Activated T-cell treated with anti-CD3 and anti-CD28 coated beads, Interleukin-2, amount 50 U/mL, for 1 hour (primary cell): ENCODE results near the gene CENPL.
"Not testable (repeated sequence)": the region's sequence is repeated elsewhere in the genome, so short reads cannot be mapped to it uniquely, and the experiment has no call there.

Source experiments
- DNase-seq: peaks from one replicate; pipeline ENCODE4 v3.0.0-alpha.2; 2020

CENPL gene

GRCh38 chr1:173824315-173825081, at the start of gene CENPL, which contains the start of gene DARS2:
Gene CENPL, minus strand, starts transcription at chr1:173824883. Its CDS starts 13,584 bp downstream, at chr1:173811299.
Gene DARS2, plus strand, starts transcription at chr1:173824673. Its CDS starts 557 bp downstream, at chr1:173825230.
- peak; percentile 87 for DNase-seq

- DNase-seq: no peak
These were observed 46.8 kb upstream of the CENPL start for GRCh38 chr1:173871500-173871899.

GRCh38 chr1:173871091-173871490, 46.4 kb upstream of the CENPL start:
- no peak for DNase-seq

- DNase-seq: no peak
These were observed 45.8 kb upstream of the CENPL start for GRCh38 chr1:173870252-173871075.

GRCh38 chr1:173869021-173869359, 44.3 kb upstream of the CENPL start:
- DNase-seq: no peak

GRCh38 chr1:173868266-173869020, 43.8 kb upstream of the CENPL start, which contains the start of gene ZBTB37:
Gene ZBTB37, plus strand, starts transcription at chr1:173868380. Its CDS starts 1,846 bp downstream, at chr1:173870226.
- peak; percentile 89 for DNase-seq

GRCh38 chr1:173867753-173868265, 43.1 kb upstream of the CENPL start, which contains the start of gene GAS5:
Gene GAS5, minus strand, starts transcription at chr1:173867989.
- DNase-seq: peak; percentile 97

GRCh38 chr1:173867141-173867752, 42.6 kb upstream of the CENPL start:
- DNase-seq: no peak

GRCh38 chr1:173866413-173867115, 41.9 kb upstream of the CENPL start:
- DNase-seq: no peak

GRCh38 chr1:173865468-173866164, 40.9 kb upstream of the CENPL start:
- DNase-seq: no peak

- no peak for DNase-seq
These were observed 39.6 kb upstream of the CENPL start for GRCh38 chr1:173864179-173864867.

- no peak for DNase-seq
These were observed 38.8 kb upstream of the CENPL start for GRCh38 chr1:173863224-173864161.

- DNase-seq: no peak
These were observed 38.1 kb upstream of the CENPL start for GRCh38 chr1:173862769-173863223.

- not testable (repeated sequence) for DNase-seq
These were observed 37.6 kb upstream of the CENPL start for GRCh38 chr1:173862146-173862768.

- no peak for DNase-seq
These were observed 37.1 kb upstream of the CENPL start for GRCh38 chr1:173861731-173862145.

GRCh38 chr1:173860065-173860464, 35.4 kb upstream of the CENPL start:
- DNase-seq: no peak

GRCh38 chr1:173859547-173859946, 34.9 kb upstream of the CENPL start:
- not testable (repeated sequence) for DNase-seq

- no peak for DNase-seq
These were observed 32.8 kb upstream of the CENPL start for GRCh38 chr1:173857363-173857917.
